DMS53 (cell line): ENCODE measurements around the gene GNAZ.

Experiments
- DNase-seq: peaks from one replicate; lab custom pipeline; 2025; lab: John Stamatoyannopoulos, UW

The GNAZ gene

GRCh38 chr22:23119494-23120414, 49.4 kb downstream of the GNAZ start:
- no peak for DNase-seq

- no peak for DNase-seq
These were observed 50.1 kb downstream of the GNAZ start for GRCh38 chr22:23120415-23120899.

GRCh38 chr22:23121000-23121421, 50.7 kb downstream of the GNAZ start:
- DNase-seq, result no peak

- peak; percentile 17 for DNase-seq
These were observed 51.1 kb downstream of the GNAZ start for GRCh38 chr22:23121424-23121823.

GRCh38 chr22:23122216-23122957, 52.1 kb downstream of the GNAZ start:
- no peak for DNase-seq

GRCh38 chr22:23122992-23123803, 52.9 kb downstream of the GNAZ start:
- DNase-seq, result no peak

GRCh38 chr22:23123804-23124254, 53.5 kb downstream of the GNAZ start:
- no peak for DNase-seq

- DNase-seq, result no peak
These were observed 54.5 kb downstream of the GNAZ start for GRCh38 chr22:23124611-23125511.

- no peak for DNase-seq
These were observed 55.3 kb downstream of the GNAZ start for GRCh38 chr22:23125512-23126103.

- no peak for DNase-seq
These were observed 56.1 kb downstream of the GNAZ start for GRCh38 chr22:23126165-23127054.

GRCh38 chr22:23127055-23127756, 56.9 kb downstream of the GNAZ start:
- no peak for DNase-seq

GRCh38 chr22:23127788-23128187, 57.5 kb downstream of the GNAZ start:
- DNase-seq, result no peak

GRCh38 chr22:23128269-23129108, 58.2 kb downstream of the GNAZ start:
- peak; percentile 67 for DNase-seq

GRCh38 chr22:23129149-23129548, 58.8 kb downstream of the GNAZ start:
- no peak for DNase-seq

- DNase-seq, result no peak
These were observed 60.4 kb downstream of the GNAZ start for GRCh38 chr22:23130697-23131096.

- no peak for DNase-seq
These were observed 61.6 kb downstream of the GNAZ start for GRCh38 chr22:23131931-23132330.

- DNase-seq, result no peak
These were observed 62.2 kb downstream of the GNAZ start for GRCh38 chr22:23132376-23133091.
